Heart left ventricle (tissue), 16 donors: ENCODE results near the gene KRT73. TPM values are rescaled to one million over a fixed set of nuclear protein-coding genes. Genes with fewer than 3 reads are reported as not detected.

ENCODE experiments used
- ATAC-seq, 4 donors: fragments of 200-7000 bp; cut with Tn5 transposase; one replicate each; pipeline ENCODE4 v1.9.1; 2020 to 2022; ENCODE audit warnings: moderate library complexity in 4 of 4, mild to moderate bottlenecking in 3 of 4, moderate number of reproducible peaks in 1 of 4
- DNase-seq, 5 donors: peaks; one replicate each; pipeline ENCODE4 v3.0.0-alpha.2; 2020
- H3K27ac ChIP-seq, 12 donors: fragments of 200-600 bp; sonication (generic) in 4 of 12; one replicate each; pipeline versions ENCODE4 v1.5.0 to v1.8.0; 2016 to 2022; ENCODE audit warnings: mild to moderate bottlenecking in 2 of 12
- H3K27me3 ChIP-seq, 9 donors: fragments of 200-600 bp; sonication (generic) in 2 of 9; one replicate each; pipeline versions ENCODE4 v1.5.1 to v1.8.0; 2016 to 2022; ENCODE audit warnings: mild to moderate bottlenecking in 3 of 9
- H3K36me3 ChIP-seq, 9 donors: fragments of 200-600 bp; sonication (generic) in 2 of 9; one replicate each; pipeline versions ENCODE4 v1.5.0 to v1.8.0; 2018 to 2022; ENCODE audit warnings: mild to moderate bottlenecking in 2 of 9
- H3K4me1 ChIP-seq, 12 donors: fragments of 200-600 bp; sonication (generic) in 4 of 12; one replicate each; pipeline versions ENCODE4 v1.5.0 to v1.8.0; 2016 to 2022; ENCODE audit warnings: mild to moderate bottlenecking in 3 of 12
- H3K4me3 ChIP-seq, 12 donors: fragments of 200-600 bp; sonication (generic) in 4 of 12; one replicate each; pipeline versions ENCODE4 v1.5.0 to v1.8.0; 2017 to 2022; ENCODE audit warnings: mild to moderate bottlenecking in 9 of 12, moderate library complexity in 4 of 12
- H3K9me3 ChIP-seq, 12 donors: fragments of 200-600 bp; sonication (generic) in 4 of 12; one replicate each; pipeline versions ENCODE4 v1.5.0 to v1.8.0; 2016 to 2022; ENCODE audit warnings: mild to moderate bottlenecking in 1 of 12
- POLR2A ChIP-seq, 2 donors: fragments of 450-650 bp; IDR thresholded peaks; one replicate each; pipeline ENCODE4 v1.6.1; 2017; ENCODE audit warnings: antibody characterized with exemption in 2 of 2, mild to moderate bottlenecking in 2 of 2, moderate library complexity in 2 of 2
- WGBS, 4 donors: extraction: QIAGEN DNeasy Blood & Tissue Kit in 2 of 4; methylation state at CpG; one replicate each; pipeline versions ENCODE4 v1.1.5 to v1.1.7; 2013 to 2018; 5-methylcytosine and 5-hydroxymethylcytosine counted together
- intact Hi-C, 10 donors: fragments of 100-400 bp; cut with DNase I; formaldehyde crosslinking; loops; one replicate each; pipeline versions ENCODE4 v1.11.1 to v1.14.2; 2022
- polyA plus RNA-seq, 2 donors: library from polyadenylated mRNA; stranded (reverse); fragments of 200-250 nt; gene quantifications; one replicate each; pipeline ENCODE4 v1.2.3, GENCODE V29; 2013
- total RNA-seq, 9 donors: library from RNA; depleted of rRNA in 2 of 9; stranded (reverse); fragments of >200 nt in 2 of 9; fragmentation: NEBNext Ultra II Directional in 3 of 9; extraction: Animal tissue kit (Norgen Biotek cat#: 25700) in 3 of 9; gene quantifications; one replicate each; pipeline versions ENCODE4 v1.1.0 to v1.2.4, GENCODE V29; 2016 to 2023
- TF ChIP-seq, protein P1 (sequence below), 12 donors: fragments of 200-600 bp; sonication (generic) in 4 of 12; IDR thresholded peaks; one replicate each; pipeline versions ENCODE4 v1.5.0 to v1.8.0; 2018 to 2022; ENCODE audit warnings: antibody characterized with exemption in 12 of 12, mild to moderate bottlenecking in 5 of 12
- donor health status: ischemic (EF 13 %, LVEDD 7.1; RV severe dilation, severe dysfunction).
- donor health status: healthy with polysubstance abuse.
- donor health status: DM: no; HTN: yes; CAD: no.
- donor health status: DM: no; HTN: no; CAD: no.
- donor health status: ischemic (EF 25% LVEDD 6.9; RV normal size, moderate dysfunction).
- donor health status: ischemic (EF 25% LVEDD 5.7; RV mildly dilated, moderate dysfunction).
- donor health status: healthy.
- donor health status: DM: yes; HTN: yes; CAD: no.
- donor health status: ischemic (EF 35%, LVEDD 5.7; RV mildly dilated, moderate dysfunction).
- donor health status: nonischemic (EF 11% LVEDD 7.7; RV severe dilation, severe dysfunction).
- donor health status: DM: yes; HTN: yes; CAD: no.
- donor health status: PGD.
- donor health status: ischemic (EF 29% LVEDD 5.4; RV normal size, mild dysfunction).
- donor health status: nonischemic (EF 23%, LVEDD 6.1; RV moderate dilation, normal function).

KRT73 gene
- total and polyA plus RNA-seq, 11 donors: not detected

DNA sequence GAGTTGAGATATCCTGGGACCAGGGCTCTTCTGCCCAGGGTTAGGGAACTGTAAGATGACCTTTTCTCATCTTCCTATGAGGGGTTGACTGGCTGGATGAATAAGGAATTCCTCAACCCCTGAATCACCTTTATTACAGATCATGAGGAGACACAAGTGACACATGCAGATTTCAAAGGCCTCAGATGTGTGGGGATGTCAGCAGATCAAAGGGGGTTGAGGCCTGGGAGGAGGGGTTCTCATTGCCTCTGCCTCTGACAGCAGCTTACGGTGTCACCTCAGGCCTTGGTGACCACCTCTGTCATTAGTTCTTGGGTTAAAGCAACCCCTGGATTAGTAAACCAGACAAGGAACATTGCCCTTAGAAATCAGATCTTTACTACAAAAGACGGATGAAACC is 15.0 kb downstream of the KRT73 start:
- Histone ChIP-seq H3K4me3 (no peak overlapping the region), H3K9me3 (no peaks in the 10 kb centered on the region), H3K27me3 (peaks cover 12 to 71% (median 38%) of the 10 kb centered on the region in 9 donors), H3K36me3 (no peaks in the 10 kb centered on the region), H3K27ac (no peak overlapping the region), H3K4me1 (no peaks in the 10 kb centered on the region)
- intact Hi-C loops: no loop called here
- 75 to 87% (median 82%) methylated on average over 2 of the region's 2 CpGs for WGBS, 4 donors
- ATAC-seq (no peak), DNase-seq (no peak)
- TF ChIP-seq, protein P1, sequence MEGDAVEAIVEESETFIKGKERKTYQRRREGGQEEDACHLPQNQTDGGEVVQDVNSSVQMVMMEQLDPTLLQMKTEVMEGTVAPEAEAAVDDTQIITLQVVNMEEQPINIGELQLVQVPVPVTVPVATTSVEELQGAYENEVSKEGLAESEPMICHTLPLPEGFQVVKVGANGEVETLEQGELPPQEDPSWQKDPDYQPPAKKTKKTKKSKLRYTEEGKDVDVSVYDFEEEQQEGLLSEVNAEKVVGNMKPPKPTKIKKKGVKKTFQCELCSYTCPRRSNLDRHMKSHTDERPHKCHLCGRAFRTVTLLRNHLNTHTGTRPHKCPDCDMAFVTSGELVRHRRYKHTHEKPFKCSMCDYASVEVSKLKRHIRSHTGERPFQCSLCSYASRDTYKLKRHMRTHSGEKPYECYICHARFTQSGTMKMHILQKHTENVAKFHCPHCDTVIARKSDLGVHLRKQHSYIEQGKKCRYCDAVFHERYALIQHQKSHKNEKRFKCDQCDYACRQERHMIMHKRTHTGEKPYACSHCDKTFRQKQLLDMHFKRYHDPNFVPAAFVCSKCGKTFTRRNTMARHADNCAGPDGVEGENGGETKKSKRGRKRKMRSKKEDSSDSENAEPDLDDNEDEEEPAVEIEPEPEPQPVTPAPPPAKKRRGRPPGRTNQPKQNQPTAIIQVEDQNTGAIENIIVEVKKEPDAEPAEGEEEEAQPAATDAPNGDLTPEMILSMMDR (IDR thresholded peaks at IDR 0.05): no peak
- TF ChIP-seq POLR2A (IDR thresholded peaks at IDR 0.05): no peak

DNA sequence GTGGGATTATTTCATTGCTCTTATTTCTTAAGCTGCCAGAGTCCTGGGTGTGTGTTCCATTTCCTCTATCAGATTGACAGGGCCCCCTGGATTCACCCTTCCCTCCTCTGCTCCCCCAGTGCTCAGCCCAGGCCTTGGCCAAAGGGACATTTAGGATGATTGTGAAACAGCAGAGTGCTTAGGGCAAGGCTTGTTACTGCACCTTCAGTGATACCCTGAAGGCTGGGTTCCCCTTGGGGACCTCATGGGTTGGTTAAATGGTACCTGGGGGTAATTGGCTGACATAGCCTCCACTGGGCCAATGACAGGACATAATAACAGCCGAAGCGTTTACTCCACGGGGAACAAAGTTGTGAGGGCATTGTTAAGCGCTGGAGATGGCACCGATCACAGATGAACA is 15.8 kb downstream of the KRT73 start:
- DNase-seq (no peak), ATAC-seq (no peak)
- intact Hi-C loops: no loop called here
- Histone ChIP-seq H3K27ac (no peak overlapping the region), H3K9me3 (no peaks in the 10 kb centered on the region), H3K4me3 (no peak overlapping the region), H3K27me3 (peaks cover 12 to 66% (median 38%) of the 10 kb centered on the region in 9 donors), H3K4me1 (no peaks in the 10 kb centered on the region), H3K36me3 (no peaks in the 10 kb centered on the region)
- TF ChIP-seq, protein P1 (IDR thresholded peaks at IDR 0.05): no peak
- no peak for TF ChIP-seq POLR2A (IDR thresholded peaks at IDR 0.05)
- 86 to 97% (median 87%) methylated on average over 5 of the region's 5 CpGs for WGBS, 4 donors

DNA sequence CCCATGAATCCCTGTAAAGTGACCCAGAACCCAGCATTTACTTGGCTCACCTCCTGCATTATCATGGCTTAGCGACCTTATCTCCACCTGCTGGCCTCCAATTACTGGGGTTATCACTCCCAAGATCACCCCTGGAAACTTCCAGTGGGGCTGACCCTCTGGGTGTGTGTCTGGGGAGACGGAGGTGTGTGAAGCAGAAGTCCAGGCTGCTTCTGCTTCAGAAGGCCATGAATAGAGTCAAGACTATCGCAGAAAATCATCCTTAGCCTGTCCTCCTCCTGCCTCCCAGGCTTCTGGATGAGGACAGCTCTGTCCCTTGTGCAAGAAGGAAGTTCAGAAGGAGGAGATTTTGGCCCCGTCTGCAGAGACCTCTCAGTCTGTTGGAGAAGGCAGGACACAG is 16.7 kb downstream of the KRT73 start:
- Histone ChIP-seq H3K27ac (no peak overlapping the region), H3K27me3 (peaks cover 12 to 64% (median 38%) of the 10 kb centered on the region in 9 donors), H3K4me1 (no peaks in the 10 kb centered on the region), H3K36me3 (no peaks in the 10 kb centered on the region), H3K9me3 (no peaks in the 10 kb centered on the region), H3K4me3 (no peak overlapping the region)
- DNase-seq: no peak
- intact Hi-C loops: no loop called here
- 44 to 60% (median 53%) methylated on average over 4 of the region's 4 CpGs for WGBS, 4 donors
- ATAC-seq: no peak
- no peak for TF ChIP-seq POLR2A (IDR thresholded peaks at IDR 0.05)
- TF ChIP-seq, protein P1 (IDR thresholded peaks at IDR 0.05): no peak

DNA sequence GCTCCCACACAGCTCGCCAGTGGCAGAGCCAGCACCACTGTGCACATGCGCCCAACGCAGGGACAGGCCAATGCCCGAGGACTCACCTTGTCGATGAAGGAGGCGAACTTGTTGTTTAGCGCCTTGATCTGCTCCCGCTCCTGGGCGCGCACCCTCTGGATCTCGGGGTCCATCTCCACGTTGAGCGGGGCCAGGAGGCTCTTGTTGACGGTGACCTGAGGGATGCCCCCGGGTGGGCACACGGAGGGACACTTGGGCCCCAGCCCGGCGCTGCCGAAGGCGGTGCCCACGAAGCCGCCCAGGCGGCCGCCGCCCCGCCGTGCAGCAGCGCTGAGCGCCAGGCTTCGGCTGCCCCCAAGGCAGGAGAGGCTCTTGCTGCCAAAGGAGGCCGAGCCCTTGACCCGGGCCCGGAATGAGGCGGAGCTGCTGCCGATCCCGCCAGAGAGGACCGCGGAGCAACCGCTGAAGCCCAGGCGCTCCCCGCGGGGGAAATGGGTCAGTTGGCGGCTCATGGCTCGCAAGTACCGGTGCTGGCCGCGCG is 17.3 kb downstream of the KRT73 start, which contains the start of gene KRT72:
Gene KRT72 (minus strand): TSS at position 523 of the 541 bp plus-strand sequence. CDS start 11 bp downstream, at position 512.
- ATAC-seq (no peak), DNase-seq (no peak)
- WGBS, 4 donors: 19 to 80% (median 30%) methylated on average over 1 to 48 of the region's 48 CpGs
- Histone ChIP-seq H3K27ac (no peak within 1 kb of the TSS), H3K36me3 (no peaks in the 10 kb centered on the region), H3K27me3 (peaks cover 12 to 68% (median 38%) of the 10 kb centered on the region in 9 donors), H3K4me1 (no peaks in the 10 kb centered on the region), H3K4me3 (no peak within 1 kb of the TSS), H3K9me3 (no peaks in the 10 kb centered on the region)
- no peak for TF ChIP-seq POLR2A (IDR thresholded peaks at IDR 0.05)
- intact Hi-C loops: no loop called here

DNA sequence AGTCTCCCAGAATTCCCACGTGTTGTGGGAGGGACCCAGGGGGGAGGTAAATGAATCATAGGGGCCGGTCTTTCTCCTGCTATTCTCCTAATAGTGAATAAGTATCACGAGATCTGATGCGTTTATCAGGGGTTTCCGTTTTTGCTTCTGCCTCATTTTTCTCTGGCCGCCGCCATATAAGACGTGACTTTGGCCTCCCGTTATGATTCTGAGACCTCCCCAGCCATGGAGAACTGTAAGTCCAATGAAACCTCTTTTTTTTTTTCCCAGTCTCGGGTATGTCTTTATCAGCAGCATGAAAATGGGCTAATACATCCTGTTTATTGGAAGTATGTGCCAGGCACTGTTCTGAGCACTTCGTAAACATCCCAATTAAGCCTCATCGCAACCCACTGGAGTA is 17.9 kb downstream of the KRT73 start:
- DNase-seq (no peak), ATAC-seq (no peak)
- no peaks in the 10 kb centered on the region for H3K4me1 ChIP-seq
- no peaks in the 10 kb centered on the region for H3K36me3 ChIP-seq
- H3K27me3 ChIP-seq: peaks cover 12 to 69% (median 38%) of the 10 kb centered on the region in 9 donors
- no peak overlapping the region for H3K27ac ChIP-seq
- H3K4me3 ChIP-seq: no peak overlapping the region
- WGBS, 4 donors: 81 to 87% (median 86%) methylated on average over 12 of the region's 12 CpGs
- intact Hi-C loops: no loop called here
- no peaks in the 10 kb centered on the region for H3K9me3 ChIP-seq
- TF ChIP-seq, protein P1 (IDR thresholded peaks at IDR 0.05): no peak
- no peak for TF ChIP-seq POLR2A (IDR thresholded peaks at IDR 0.05)
